K562 (cell line): ENCODE results near the gene CRYBG2. TPM values are rescaled to one million over a fixed set of nuclear protein-coding genes. Genes with fewer than 3 reads are reported as not detected.

Source experiments
- ATF1 ChIP-seq, 2 experiments: fragments of 450-650 bp in 1 of 2; IDR thresholded peaks; 2 replicates each; pipeline ENCODE4 v1.6.1; 2016; ENCODE audit warnings: missing compliant biosample characterization in 1 of 2, missing genetic modification characterization in 1 of 2
- BCOR ChIP-seq: fragments of 450-650 bp; IDR thresholded peaks from 2 replicates; pipeline ENCODE4 v1.6.1; 2016
- BHLHE40 ChIP-seq: IDR thresholded peaks from 2 replicates; pipeline ENCODE4 v1.6.1; 2011; ENCODE audit warnings: low read length, improper control_type of control experiment
- CREM ChIP-seq: IDR thresholded peaks from 2 replicates; pipeline ENCODE4 v1.6.1; 2014; ENCODE audit warnings: antibody characterized with exemption, low read depth
- CTBP1 ChIP-seq: fragments of 450-650 bp; IDR thresholded peaks from 2 replicates; pipeline ENCODE4 v1.6.1; 2016; ENCODE audit warnings: borderline replicate concordance
- EGR1 ChIP-seq: fragments of 450-650 bp; conservative IDR thresholded peaks from 2 replicates; pipeline ENCODE4 v1.6.1; 2017; ENCODE audit warnings: mild to moderate bottlenecking
- ESRRA ChIP-seq: fragments of 450-650 bp; IDR thresholded peaks from 2 replicates; pipeline ENCODE4 v1.6.1; 2014; ENCODE audit warnings: low read depth, mild to moderate bottlenecking, moderate library complexity, borderline replicate concordance
- GATA2 ChIP-seq: sonication (generic); formaldehyde crosslinking; IDR thresholded peaks from 2 replicates; pipeline ENCODE4 v1.4.0; 2020; ENCODE audit warnings: mild to moderate bottlenecking, missing genetic modification reagents
- JUN ChIP-seq, 2 experiments: sonication (generic) in 1 of 2; formaldehyde crosslinking in 1 of 2; IDR thresholded peaks; 2 replicates each; pipeline versions ENCODE4 v1.6.1 to v1.8.0; 2012 to 2022; ENCODE audit warnings: borderline replicate concordance in 2 of 2, mild to moderate bottlenecking in 2 of 2, improper control_type of control experiment in 1 of 2, low read depth in 1 of 2, low read length in 1 of 2, missing genetic modification reagents in 1 of 2
- MAFF ChIP-seq: IDR thresholded peaks from 2 replicates; pipeline ENCODE4 v1.6.1; 2012; ENCODE audit warnings: low read length, improper control_type of control experiment
- MAX ChIP-seq: sonication (generic); formaldehyde crosslinking; IDR thresholded peaks from 2 replicates; pipeline ENCODE4 v1.9.0; 2022; ENCODE audit warnings: mild to moderate bottlenecking, missing genetic modification reagents
- NFE2 ChIP-seq: IDR thresholded peaks from 2 replicates; pipeline ENCODE4 v1.6.1; 2014; ENCODE audit warnings: antibody characterized with exemption, low read depth
- NONO ChIP-seq, 2 experiments: fragments of 200-400 bp in 1 of 2; fragments of 450-650 bp in 1 of 2; formaldehyde crosslinking in 1 of 2; IDR thresholded peaks; 2 replicates each; pipeline ENCODE4 v1.6.1; 2017; ENCODE audit warnings: low read depth in 2 of 2, mild to moderate bottlenecking in 2 of 2, moderate library complexity in 2 of 2, low read length in 1 of 2
- PML ChIP-seq: IDR thresholded peaks from 2 replicates; pipeline ENCODE4 v1.6.1; 2012; ENCODE audit warnings: low read length, inconsistent platforms
- RCOR1 ChIP-seq, 2 experiments: IDR thresholded peaks; 2 replicates each; pipeline ENCODE4 v1.6.1; 2012; ENCODE audit warnings: low read depth in 2 of 2, low read length in 2 of 2, borderline replicate concordance in 1 of 2, improper control_type of control experiment in 1 of 2
- SOX6 ChIP-seq: fragments of 450-650 bp; IDR thresholded peaks from 2 replicates; pipeline ENCODE4 v1.6.1; 2014; ENCODE audit warnings: mild to moderate bottlenecking
- STAG1 ChIP-seq: sonication (generic); formaldehyde crosslinking; IDR thresholded peaks from 2 replicates; pipeline ENCODE4 v1.5.0; 2020; ENCODE audit warnings: missing genetic modification reagents, borderline replicate concordance
- XRCC5 ChIP-seq: fragments of 200-400 bp; formaldehyde crosslinking; IDR thresholded peaks from 2 replicates; pipeline ENCODE4 v1.6.1; 2017; ENCODE audit warnings: low read depth, mild to moderate bottlenecking, low read length
- ZKSCAN1 ChIP-seq: fragments of 150-350 bp; IDR thresholded peaks from 2 replicates; pipeline ENCODE4 v1.6.1; 2016; ENCODE audit warnings: low read depth, low read length
- ZNF764 ChIP-seq: fragments of 250-450 bp; sonication (Bioruptor Pico); IDR thresholded peaks from 2 replicates; pipeline ENCODE4 v1.4.0; 2020; ENCODE audit warnings: low read depth, mild to moderate bottlenecking, moderate library complexity
- ZSCAN29 ChIP-seq: fragments of 450-650 bp; IDR thresholded peaks from 2 replicates; pipeline ENCODE4 v1.6.1; 2017
- polyA plus RNA-seq, 8 experiments: library from polyadenylated mRNA; depleted of rRNA in 4 of 8; stranded (reverse) in 5 of 8; unstranded in 3 of 8; fragments of >200 nt; fragmentation: Nextera tagmentation in 2 of 8; fragmentation: Illumina TruSeq in 1 of 8; extraction: Ambion mirVana in 2 of 8; extraction: Trizol in 1 of 8; gene quantifications; 2 replicates each; pipeline versions ENCODE4 v1.2.1 to v1.2.3, GENCODE V29; 2011 to 2014; ENCODE audit warnings: inconsistent platforms in 1 of 8, missing spikeins in 1 of 8
- total RNA-seq, 7 experiments: library from RNA; depleted of rRNA in 6 of 7; stranded (reverse); fragments of >200 nt in 6 of 7; fragmentation: Illumina TruSeq in 2 of 7; extraction: Trizol in 2 of 7; gene quantifications; 2 replicates each; pipeline versions ENCODE4 v1.2.1 to v1.2.3, GENCODE V29; 2011 to 2021; ENCODE audit warnings: low replicate concordance in 1 of 7
- TF ChIP-seq, protein P1 (sequence below): fragments of 450-650 bp; IDR thresholded peaks from 2 replicates; pipeline ENCODE4 v1.6.1; 2017; ENCODE audit warnings: antibody characterized with exemption, mild to moderate bottlenecking

Gene CRYBG2
- total and polyA plus RNA-seq, 9 of the 15 experiments (the other 6 are each of a cell fraction or from before 2014, with no cell fraction given) = 0.39 to 8.5 (median 3.7) TPM

GRCh38 chr1:26363549-26364448 lies 9.9 kb upstream of the CRYBG2 start (continued):
- TF ChIP-seq MAFF = no peak
- TF ChIP-seq MAX (CRISPR knock-in tag) = 0 out of 2 replicates have a peak, but pooled peaks have one; percentile 43
- peak; percentile 98 for TF ChIP-seq XRCC5
- no peak for TF ChIP-seq GATA2 (CRISPR knock-in tag)
- TF ChIP-seq ZSCAN29 = no peak
- TF ChIP-seq ZKSCAN1 = peak; percentile 78
- TF ChIP-seq CREM = peak; percentile 61
- TF ChIP-seq STAG1 = peak; percentile 60; the same call in 1 of the 2 replicates
- TF ChIP-seq JUN (IDR thresholded peaks at IDR 0.05; ENCODE audit: borderline replicate concordance, low read depth, low read length) = peak; percentile 78
- TF ChIP-seq JUN (CRISPR knock-in tag; IDR thresholded peaks at IDR 0.05; ENCODE audit: borderline replicate concordance) = no peak
- TF ChIP-seq, protein P1, sequence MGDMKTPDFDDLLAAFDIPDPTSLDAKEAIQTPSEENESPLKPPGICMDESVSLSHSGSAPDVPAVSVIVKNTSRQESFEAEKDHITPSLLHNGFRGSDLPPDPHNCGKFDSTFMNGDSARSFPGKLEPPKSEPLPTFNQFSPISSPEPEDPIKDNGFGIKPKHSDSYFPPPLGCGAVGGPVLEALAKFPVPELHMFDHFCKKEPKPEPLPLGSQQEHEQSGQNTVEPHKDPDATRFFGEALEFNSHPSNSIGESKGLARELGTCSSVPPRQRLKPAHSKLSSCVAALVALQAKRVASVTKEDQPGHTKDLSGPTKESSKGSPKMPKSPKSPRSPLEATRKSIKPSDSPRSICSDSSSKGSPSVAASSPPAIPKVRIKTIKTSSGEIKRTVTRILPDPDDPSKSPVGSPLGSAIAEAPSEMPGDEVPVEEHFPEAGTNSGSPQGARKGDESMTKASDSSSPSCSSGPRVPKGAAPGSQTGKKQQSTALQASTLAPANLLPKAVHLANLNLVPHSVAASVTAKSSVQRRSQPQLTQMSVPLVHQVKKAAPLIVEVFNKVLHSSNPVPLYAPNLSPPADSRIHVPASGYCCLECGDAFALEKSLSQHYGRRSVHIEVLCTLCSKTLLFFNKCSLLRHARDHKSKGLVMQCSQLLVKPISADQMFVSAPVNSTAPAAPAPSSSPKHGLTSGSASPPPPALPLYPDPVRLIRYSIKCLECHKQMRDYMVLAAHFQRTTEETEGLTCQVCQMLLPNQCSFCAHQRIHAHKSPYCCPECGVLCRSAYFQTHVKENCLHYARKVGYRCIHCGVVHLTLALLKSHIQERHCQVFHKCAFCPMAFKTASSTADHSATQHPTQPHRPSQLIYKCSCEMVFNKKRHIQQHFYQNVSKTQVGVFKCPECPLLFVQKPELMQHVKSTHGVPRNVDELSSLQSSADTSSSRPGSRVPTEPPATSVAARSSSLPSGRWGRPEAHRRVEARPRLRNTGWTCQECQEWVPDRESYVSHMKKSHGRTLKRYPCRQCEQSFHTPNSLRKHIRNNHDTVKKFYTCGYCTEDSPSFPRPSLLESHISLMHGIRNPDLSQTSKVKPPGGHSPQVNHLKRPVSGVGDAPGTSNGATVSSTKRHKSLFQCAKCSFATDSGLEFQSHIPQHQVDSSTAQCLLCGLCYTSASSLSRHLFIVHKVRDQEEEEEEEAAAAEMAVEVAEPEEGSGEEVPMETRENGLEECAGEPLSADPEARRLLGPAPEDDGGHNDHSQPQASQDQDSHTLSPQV = peak; percentile 73
- peak in 1 of 2 experiments; percentile 52; a peak in 1 of 4 replicates for TF ChIP-seq NONO (IDR thresholded peaks at IDR 0.05; ENCODE audit: low read depth in 2 of 2, low read length in 1 of 2)
- TF ChIP-seq CTBP1 = peak; percentile 72; the same call in 1 of the 2 replicates
- 0 out of 2 replicates have a peak, but pooled peaks have one; percentile 21 for TF ChIP-seq EGR1
- no peak for TF ChIP-seq ATF1 (CRISPR knock-in tag; IDR thresholded peaks at IDR 0.05)
- TF ChIP-seq ATF1 (tag; IDR thresholded peaks at IDR 0.05) = 0 out of 2 replicates have a peak, but pooled peaks have one; percentile 37
- 0 out of 2 replicates have a peak, but pooled peaks have one; percentile 28 for TF ChIP-seq ZNF764 (CRISPR knock-in tag)
- peak; percentile 31; the same call in 1 of the 2 replicates for TF ChIP-seq BHLHE40
- TF ChIP-seq BCOR = peak; percentile 28; the same call in 1 of the 2 replicates
- TF ChIP-seq ESRRA = peak; percentile 54; the same call in 1 of the 2 replicates
- peak; percentile 68 to 90; a peak in 3 of 4 replicates for TF ChIP-seq RCOR1 (IDR thresholded peaks at IDR 0.05; ENCODE audit: borderline replicate concordance in 1 of 2, low read depth in 2 of 2, low read length in 2 of 2)
- TF ChIP-seq SOX6 = peak; percentile 31; the same call in 1 of the 2 replicates
- TF ChIP-seq NFE2 = no peak
- 0 out of 2 replicates have a peak, but pooled peaks have one; percentile 24 for TF ChIP-seq PML
